ENCODE data around the gene HAUS2. TPM values are rescaled to one million over a fixed set of nuclear protein-coding genes. Genes with fewer than 3 reads are reported as not detected.
"Not testable (repeated sequence)": the region's sequence is repeated elsewhere in the genome, so short reads cannot be mapped to it uniquely, and the experiment has no call there.

Gene HAUS2
- total RNA-seq, 4 donors from 2014 or later, result 6.6 to 28.5 (median 16.7) TPM

DNA sequence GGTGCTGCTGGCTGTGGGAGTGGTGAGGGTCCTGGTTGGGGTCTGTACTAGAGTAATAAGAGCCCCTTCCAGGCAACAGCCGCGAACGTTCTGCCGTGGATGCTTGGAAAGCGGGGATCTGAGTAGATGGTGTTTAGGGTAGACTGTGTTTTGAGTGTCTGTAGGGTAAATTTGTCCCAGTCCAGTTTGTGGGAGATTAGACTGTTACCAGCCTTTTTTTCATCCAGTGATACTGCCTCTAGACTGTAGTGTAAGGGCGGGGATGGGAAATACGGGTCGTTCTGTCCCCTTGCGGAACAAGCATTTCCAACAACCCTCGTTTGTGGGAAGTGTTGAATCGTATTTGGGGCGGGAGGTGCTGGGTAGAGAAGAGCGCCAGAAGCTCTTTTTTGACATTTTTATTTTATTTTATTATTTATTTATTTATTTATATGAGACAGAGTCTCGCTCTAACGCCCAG is 424 bp downstream of the HAUS2 start:
- intact Hi-C loops (cut with DNase I), result no loop called here
- H3K9me3 ChIP-seq, result no peaks in the 10 kb centered on the region

DNA sequence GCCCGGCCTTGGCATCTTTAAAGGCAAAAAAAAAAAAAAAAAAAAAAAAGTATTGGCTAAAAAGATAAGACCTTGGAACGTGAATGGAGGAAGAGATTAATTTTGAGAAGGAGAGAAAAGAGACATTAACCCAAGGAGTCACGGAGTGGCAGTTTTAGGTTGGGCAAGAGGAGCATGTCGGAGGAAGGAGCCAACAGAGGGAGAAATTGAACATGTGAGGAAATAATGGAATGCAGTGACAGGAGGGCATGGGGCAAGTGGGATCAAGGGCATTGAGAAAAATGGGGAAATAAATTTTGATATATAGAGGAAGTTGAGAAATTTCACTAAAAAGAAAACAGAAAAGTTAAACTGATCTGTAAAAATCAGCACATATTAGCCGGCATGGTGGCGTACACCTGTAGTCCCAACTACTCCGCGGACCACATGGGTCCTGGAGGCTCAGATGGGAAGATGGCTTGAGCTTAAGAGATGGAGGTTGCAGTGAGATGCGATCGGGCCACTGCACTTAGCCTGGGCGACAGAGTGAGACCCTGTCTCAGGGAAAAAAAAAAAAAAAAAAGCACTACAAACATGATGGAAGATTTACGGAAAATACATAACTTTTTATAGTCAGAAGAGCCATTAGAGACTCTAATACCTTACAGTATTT is 1.2 kb downstream of the HAUS2 start:
- no peaks in the 10 kb centered on the region for H3K27me3 ChIP-seq
- intact Hi-C loops (cut with DNase I), result no loop called here
- peaks cover 7 to 46% (median 20%) of the 10 kb centered on the region in 3 donors for H3K4me1 ChIP-seq
- H3K4me3 ChIP-seq, result peak overlapping the region; percentile 69 to 97 (median 82)
- 68 to 70% methylated on average over 11 of the region's 12 CpGs for WGBS, 2 donors
- peaks cover 0 to 18% (median 0%) of the 10 kb centered on the region in 3 donors for H3K36me3 ChIP-seq
- H3K27ac ChIP-seq, result peak overlapping the region in 3 of 4 donors; percentile 91 to 98 (median 95)
- no peaks in the 10 kb centered on the region for H3K9me3 ChIP-seq
- TF ChIP-seq, protein P1, sequence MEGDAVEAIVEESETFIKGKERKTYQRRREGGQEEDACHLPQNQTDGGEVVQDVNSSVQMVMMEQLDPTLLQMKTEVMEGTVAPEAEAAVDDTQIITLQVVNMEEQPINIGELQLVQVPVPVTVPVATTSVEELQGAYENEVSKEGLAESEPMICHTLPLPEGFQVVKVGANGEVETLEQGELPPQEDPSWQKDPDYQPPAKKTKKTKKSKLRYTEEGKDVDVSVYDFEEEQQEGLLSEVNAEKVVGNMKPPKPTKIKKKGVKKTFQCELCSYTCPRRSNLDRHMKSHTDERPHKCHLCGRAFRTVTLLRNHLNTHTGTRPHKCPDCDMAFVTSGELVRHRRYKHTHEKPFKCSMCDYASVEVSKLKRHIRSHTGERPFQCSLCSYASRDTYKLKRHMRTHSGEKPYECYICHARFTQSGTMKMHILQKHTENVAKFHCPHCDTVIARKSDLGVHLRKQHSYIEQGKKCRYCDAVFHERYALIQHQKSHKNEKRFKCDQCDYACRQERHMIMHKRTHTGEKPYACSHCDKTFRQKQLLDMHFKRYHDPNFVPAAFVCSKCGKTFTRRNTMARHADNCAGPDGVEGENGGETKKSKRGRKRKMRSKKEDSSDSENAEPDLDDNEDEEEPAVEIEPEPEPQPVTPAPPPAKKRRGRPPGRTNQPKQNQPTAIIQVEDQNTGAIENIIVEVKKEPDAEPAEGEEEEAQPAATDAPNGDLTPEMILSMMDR (IDR thresholded peaks at IDR 0.05), result no peak
- TF ChIP-seq POLR2A (IDR thresholded peaks at IDR 0.05), result no peak
- no peak for DNase-seq

More for the DNA sequence above, 424 bp downstream of the HAUS2 start:
- Histone ChIP-seq H3K27ac (peak overlapping the region; percentile 91 to 98 (median 94)), H3K36me3 (peaks cover 0 to 26% (median 6%) of the 10 kb centered on the region in 3 donors), H3K4me3 (peak overlapping the region; percentile 69 to 97 (median 82)), H3K4me1 (peaks cover 7 to 46% (median 20%) of the 10 kb centered on the region in 3 donors), H3K27me3 (no peaks in the 10 kb centered on the region)
- WGBS, 2 donors, result 0% methylated on average over 13 of the region's 15 CpGs
- TF ChIP-seq, protein P1 (IDR thresholded peaks at IDR 0.05), result no peak
- TF ChIP-seq POLR2A (IDR thresholded peaks at IDR 0.05), result no peak
- DNase-seq, result no peak

DNA sequence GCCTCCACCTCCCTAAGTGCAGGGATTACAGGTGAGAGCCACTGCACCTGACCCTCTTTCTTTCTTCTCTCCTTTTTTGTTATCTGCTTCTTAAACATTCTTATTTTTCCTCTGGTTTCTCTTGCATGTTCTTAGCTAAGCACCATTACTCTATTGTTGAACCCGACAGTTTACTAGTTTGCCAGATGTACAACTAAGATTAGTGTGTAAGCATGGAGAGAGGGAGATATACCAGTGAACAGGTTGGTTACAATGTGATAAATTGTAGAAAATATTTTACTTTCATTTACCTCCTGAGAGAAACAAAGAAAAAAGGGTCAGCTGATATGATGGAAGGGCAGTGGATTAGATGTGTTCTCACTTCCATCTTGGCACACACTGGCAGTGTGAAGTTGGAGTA is 4.9 kb downstream of the HAUS2 start:
- Histone ChIP-seq H3K27ac (no peak overlapping the region), H3K9me3 (no peaks in the 10 kb centered on the region), H3K4me3 (no peak overlapping the region), H3K4me1 (peaks cover 0 to 20% (median 4%) of the 10 kb centered on the region in 3 donors), H3K27me3 (no peaks in the 10 kb centered on the region), H3K36me3 (peaks cover 0 to 11% (median 0%) of the 10 kb centered on the region in 3 donors)
- TF ChIP-seq POLR2A (IDR thresholded peaks at IDR 0.05), result no peak
- TF ChIP-seq, protein P1 (IDR thresholded peaks at IDR 0.05), result no peak
- no peak for DNase-seq
- WGBS, 2 donors, result 81 to 83% methylated on average over 1 of the region's 1 CpG
- intact Hi-C loops (cut with DNase I), result no loop called here

DNA sequence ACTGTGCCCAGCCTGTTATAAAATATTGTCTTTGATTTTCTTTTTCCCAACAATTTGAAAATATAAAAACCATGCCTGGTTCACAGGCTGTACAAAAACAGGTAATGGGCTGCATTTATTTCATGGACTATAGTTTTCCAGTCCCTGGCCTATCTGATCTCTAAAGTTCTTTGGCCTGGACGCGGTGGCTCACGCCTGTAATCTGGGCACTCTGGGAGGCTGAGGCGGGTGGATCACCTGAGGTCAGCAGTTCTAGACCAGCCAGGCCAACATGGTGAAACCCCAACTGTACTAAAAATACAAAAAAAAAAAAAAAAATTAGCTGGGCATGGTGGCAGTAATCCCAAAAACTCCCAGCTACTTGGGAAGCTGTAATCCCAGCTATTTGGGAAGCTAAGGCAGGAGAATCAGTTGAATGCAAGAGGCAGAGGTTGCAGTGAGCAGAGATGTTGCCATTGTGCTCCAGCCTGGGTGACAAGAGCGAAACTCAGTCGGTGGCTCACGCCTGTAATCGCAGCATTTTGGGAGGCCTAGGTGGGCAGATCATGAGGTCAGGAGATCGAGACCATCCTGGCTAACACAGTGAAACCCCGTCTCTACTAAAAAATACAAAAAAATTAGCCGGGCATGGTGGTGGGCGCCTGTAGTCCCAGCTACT is 8.0 kb downstream of the HAUS2 start:
- H3K27ac ChIP-seq; DNase-seq; H3K4me3 ChIP-seq; intact Hi-C loops (cut with DNase I); H3K27me3 ChIP-seq; H3K9me3 ChIP-seq; H3K4me1 ChIP-seq: not testable (repeated sequence)
- peaks cover 0 to 42% (median 4%) of the 10 kb centered on the region in 3 donors for H3K36me3 ChIP-seq
- WGBS, 2 donors, result 95 to 97% methylated on average over 12 of the region's 12 CpGs

DNA sequence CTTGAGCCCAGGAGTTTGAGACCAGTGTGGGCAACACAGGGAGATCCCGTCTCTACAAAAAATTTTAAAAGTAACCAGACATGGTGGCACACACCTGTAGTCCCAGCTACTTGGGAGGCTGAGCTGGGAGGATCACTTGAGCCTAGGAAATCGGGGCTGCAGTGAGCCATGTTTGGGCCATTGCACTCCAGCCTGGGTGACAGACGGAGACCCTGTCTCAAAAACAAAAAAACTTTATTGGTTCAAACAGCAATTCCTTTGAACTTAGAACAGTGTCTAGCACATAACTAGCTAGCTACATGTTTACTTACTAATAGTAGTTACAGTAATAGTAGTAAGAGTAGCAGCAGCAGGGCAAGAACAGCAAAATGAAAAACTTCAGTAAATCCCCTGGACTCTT is 10.1 kb downstream of the HAUS2 start:
- peaks cover 4 to 62% (median 13%) of the 10 kb centered on the region in 3 donors for H3K36me3 ChIP-seq
- 88 to 91% methylated on average over 2 to 3 of the region's 3 CpGs for WGBS, 2 donors
- no peaks in the 10 kb centered on the region for H3K27me3 ChIP-seq
- TF ChIP-seq, protein P1 (IDR thresholded peaks at IDR 0.05), result no peak
- no peak for TF ChIP-seq POLR2A (IDR thresholded peaks at IDR 0.05)
- H3K9me3 ChIP-seq, result no peaks in the 10 kb centered on the region
- no peak for DNase-seq
- no peak overlapping the region for H3K27ac ChIP-seq
- no peaks in the 10 kb centered on the region for H3K4me1 ChIP-seq
- intact Hi-C loops (cut with DNase I), result no loop called here
- H3K4me3 ChIP-seq, result no peak overlapping the region

All from esophagus squamous epithelium (tissue), 5 donors.